ENCODE results near the gene FAM163B. TPM values are rescaled to one million over a fixed set of nuclear protein-coding genes. Genes with fewer than 3 reads are reported as not detected.

Gene FAM163B
- total and polyA plus RNA-seq, 2 of the 8 experiments (the other 6 are each of a cell fraction or from before 2014, with no cell fraction given): 0.63 to 1.0 TPM

- no peak for TF ChIP-seq CHD7 (IDR thresholded peaks at IDR 0.05; ENCODE audit: insufficient replicate concordance, low read length)
Observed at GRCh38 chr9:133593587-133594253, 15.5 kb downstream of the FAM163B start (continued).

All from H1 (cell line).